ENCODE measurements around the gene MIDN. TPM values are rescaled to one million over a fixed set of nuclear protein-coding genes. Genes with fewer than 3 reads are reported as not detected.

MIDN gene
- total RNA-seq, 1 donor from 2014 or later = 193 TPM

DNA sequence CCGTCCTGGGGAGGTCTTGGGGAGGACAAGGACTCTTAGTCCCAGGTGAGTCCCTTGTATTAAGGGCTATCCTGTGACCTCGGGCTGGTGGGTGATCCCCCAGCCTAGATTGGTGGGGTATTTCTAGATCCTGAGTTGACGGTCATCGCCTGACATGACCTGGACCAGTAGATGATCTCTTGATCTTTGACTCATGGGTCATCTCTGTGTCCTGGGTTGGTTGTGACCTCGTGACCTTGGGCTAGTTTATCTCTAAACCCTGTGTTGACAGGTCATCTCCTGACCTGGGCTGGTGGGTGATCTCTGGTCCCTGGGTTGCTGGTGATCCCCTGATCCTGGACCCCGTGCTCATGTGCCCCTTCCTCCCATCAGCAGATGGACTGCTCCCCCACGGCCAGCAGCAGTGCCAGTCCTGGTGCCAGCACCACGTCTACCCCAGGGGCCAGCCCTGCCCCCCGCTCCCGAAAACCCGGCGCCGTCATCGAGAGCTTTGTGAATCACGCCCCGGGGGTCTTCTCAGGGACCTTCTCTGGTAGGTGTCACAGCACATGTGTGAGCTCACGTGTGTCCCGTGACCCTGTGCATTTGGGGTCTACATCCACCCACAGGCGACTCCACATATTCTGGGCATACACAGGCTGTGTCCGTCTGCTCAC lies 6.3 kb downstream of the MIDN start:
- H3K27ac Mint-ChIP-seq = peak overlapping the region; percentile 52
- no peaks in the 10 kb centered on the region for H3K9me3 Mint-ChIP-seq (ENCODE audit: low read depth)
- H3K4me1 Mint-ChIP-seq (ENCODE audit: low read depth) = peaks cover 21% of the 10 kb centered on the region
- H3K27me3 Mint-ChIP-seq = no peaks in the 10 kb centered on the region
- H3K4me3 Mint-ChIP-seq (ENCODE audit: low read depth) = peak overlapping the region; percentile 14
- peaks cover 19% of the 10 kb centered on the region for H3K36me3 Mint-ChIP-seq (ENCODE audit: insufficient read depth)
- TF ChIP-seq, protein P1, sequence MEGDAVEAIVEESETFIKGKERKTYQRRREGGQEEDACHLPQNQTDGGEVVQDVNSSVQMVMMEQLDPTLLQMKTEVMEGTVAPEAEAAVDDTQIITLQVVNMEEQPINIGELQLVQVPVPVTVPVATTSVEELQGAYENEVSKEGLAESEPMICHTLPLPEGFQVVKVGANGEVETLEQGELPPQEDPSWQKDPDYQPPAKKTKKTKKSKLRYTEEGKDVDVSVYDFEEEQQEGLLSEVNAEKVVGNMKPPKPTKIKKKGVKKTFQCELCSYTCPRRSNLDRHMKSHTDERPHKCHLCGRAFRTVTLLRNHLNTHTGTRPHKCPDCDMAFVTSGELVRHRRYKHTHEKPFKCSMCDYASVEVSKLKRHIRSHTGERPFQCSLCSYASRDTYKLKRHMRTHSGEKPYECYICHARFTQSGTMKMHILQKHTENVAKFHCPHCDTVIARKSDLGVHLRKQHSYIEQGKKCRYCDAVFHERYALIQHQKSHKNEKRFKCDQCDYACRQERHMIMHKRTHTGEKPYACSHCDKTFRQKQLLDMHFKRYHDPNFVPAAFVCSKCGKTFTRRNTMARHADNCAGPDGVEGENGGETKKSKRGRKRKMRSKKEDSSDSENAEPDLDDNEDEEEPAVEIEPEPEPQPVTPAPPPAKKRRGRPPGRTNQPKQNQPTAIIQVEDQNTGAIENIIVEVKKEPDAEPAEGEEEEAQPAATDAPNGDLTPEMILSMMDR (IDR thresholded peaks at IDR 0.05; ENCODE audit: unreplicated experiment) = no peak
- no peak for DNase-seq (ENCODE audit: low spot score, unreplicated experiment)

DNA sequence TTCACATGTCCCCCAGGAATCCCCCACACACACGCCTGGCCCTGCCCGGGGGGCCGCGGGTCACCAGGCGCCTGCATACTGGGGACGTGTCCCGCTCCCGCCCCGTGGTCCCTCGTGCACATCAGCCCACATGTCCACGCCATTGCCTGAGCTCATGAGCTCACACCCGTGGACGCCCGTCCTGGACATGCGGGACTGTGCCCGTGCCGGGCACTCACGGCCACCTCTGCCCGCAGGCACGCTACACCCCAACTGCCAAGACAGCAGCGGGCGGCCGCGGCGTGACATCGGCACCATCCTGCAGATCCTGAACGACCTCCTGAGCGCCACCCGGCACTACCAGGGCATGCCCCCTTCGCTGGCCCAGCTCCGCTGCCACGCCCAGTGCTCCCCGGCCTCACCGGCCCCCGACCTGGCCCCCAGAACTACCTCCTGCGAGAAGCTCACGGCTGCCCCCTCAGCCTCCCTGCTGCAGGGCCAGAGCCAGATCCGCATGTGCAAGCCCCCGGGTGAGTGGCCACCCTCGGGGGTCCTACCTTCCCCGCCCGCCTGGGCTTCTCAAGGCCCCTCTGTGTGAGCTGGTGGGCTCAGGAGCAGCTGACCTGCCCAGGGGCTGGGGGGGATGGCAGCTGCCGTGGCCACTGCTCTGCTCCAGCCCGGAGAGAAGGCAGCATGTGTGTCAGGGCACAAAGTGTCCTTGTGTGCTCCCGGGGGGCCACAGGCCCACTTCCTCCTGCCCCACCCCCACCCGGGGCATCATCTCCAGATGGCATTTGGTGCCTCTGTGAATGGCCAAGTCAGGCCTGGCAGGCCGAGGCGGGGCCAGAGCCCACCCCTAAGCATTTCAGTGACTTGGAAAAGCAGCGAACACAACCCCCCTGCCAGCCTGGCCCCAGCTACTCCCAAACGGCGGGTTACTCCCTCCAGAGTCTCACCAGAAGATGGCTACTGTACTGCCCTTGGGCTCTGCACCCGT lies 7.1 kb downstream of the MIDN start:
- no peak for DNase-seq (ENCODE audit: low spot score, unreplicated experiment)
- no peaks in the 10 kb centered on the region for H3K27me3 Mint-ChIP-seq
- H3K36me3 Mint-ChIP-seq (ENCODE audit: insufficient read depth) = peaks cover 19% of the 10 kb centered on the region
- TF ChIP-seq, protein P1 (IDR thresholded peaks at IDR 0.05; ENCODE audit: unreplicated experiment) = no peak
- H3K27ac Mint-ChIP-seq = peak overlapping the region; percentile 33
- peaks cover 23% of the 10 kb centered on the region for H3K4me1 Mint-ChIP-seq (ENCODE audit: low read depth)
- H3K9me3 Mint-ChIP-seq (ENCODE audit: low read depth) = no peaks in the 10 kb centered on the region
- no peak overlapping the region for H3K4me3 Mint-ChIP-seq (ENCODE audit: low read depth)

DNA sequence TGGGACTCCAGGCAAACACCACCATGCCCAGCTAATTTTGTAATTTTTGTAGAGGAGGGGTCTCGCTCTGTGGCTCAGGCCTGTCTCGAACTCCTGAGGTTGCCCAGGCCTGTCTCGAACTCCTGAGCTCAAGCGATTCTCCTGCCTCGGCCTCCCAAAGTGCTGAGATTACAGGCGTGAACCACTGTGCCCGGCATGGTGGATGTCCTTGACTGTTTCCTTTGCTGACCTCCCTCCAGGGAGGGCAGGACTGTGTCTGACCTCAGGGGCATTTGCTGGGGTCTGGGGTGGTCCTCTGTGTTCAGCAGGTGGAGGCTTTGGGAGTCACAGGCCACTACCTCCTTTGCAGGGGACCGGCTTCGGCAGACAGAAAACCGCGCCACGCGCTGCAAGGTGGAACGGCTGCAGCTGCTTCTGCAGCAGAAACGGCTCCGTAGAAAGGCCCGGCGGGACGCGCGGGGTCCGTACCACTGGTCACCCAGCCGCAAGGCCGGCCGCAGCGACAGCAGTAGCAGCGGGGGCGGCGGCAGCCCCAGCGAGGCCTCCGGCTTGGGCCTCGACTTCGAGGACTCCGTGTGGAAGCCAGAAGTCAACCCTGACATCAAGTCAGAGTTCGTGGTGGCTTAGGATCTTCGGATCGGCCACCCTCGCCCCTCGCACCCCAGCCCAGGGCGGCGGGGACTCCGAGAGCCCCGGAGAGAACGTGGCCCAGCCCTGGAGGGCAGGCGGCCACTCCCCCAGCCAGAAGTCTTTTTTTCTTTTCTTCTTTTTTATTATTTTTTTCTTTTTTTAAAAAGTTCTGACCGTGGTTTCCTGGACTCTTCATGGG lies 8.5 kb downstream of the MIDN start:
- no peak for DNase-seq (ENCODE audit: low spot score, unreplicated experiment)
- Mint-ChIP-seq H3K4me3 (ENCODE audit: low read depth) (peak overlapping the region; percentile 24), H3K36me3 (ENCODE audit: insufficient read depth) (peaks cover 14% of the 10 kb centered on the region), H3K27me3 (no peaks in the 10 kb centered on the region), H3K4me1 (ENCODE audit: low read depth) (peaks cover 27% of the 10 kb centered on the region), H3K9me3 (ENCODE audit: low read depth) (no peaks in the 10 kb centered on the region), H3K27ac (peak overlapping the region; percentile 29)
- TF ChIP-seq, protein P1 (IDR thresholded peaks at IDR 0.05; ENCODE audit: unreplicated experiment) = no peak

DNA sequence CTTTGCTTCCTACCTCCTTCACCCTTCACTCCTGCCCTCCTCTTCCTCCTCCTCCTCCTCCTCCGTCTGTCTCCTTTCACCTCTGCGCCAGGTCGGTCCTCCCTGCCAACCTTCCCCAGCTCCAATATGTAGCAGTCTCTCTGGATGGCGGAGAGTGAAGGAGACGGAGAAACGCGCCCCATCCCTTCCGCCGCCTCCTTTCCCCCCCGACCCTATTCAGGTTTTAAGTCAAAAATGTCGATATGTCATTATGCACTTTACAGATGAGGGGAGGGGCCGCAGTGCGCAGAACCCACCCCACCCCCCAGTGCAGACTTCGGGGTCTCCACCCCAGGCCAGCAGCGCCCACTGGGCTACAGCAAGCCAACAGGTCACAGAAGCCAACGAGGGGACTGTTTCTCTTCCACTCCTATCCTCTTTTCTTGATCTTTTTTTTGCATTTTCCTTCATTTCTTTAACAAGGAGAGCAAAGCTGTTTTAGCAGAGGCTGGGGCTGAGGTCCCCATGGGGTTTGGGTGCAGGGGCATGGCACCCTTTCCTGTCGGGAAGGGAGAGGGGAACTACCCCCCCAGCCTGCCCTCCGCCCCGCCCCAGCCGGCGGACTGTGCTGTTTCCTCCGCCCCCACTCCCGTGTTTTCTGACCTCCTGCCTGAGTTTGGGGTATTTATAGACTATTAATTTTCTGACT lies 9.2 kb downstream of the MIDN start:
- Mint-ChIP-seq H3K4me3 (ENCODE audit: low read depth) (no peak overlapping the region), H3K27me3 (no peaks in the 10 kb centered on the region), H3K36me3 (ENCODE audit: insufficient read depth) (peaks cover 14% of the 10 kb centered on the region), H3K27ac (peak overlapping the region; percentile 71), H3K9me3 (ENCODE audit: low read depth) (no peaks in the 10 kb centered on the region), H3K4me1 (ENCODE audit: low read depth) (peaks cover 32% of the 10 kb centered on the region)
- TF ChIP-seq, protein P1 (IDR thresholded peaks at IDR 0.05; ENCODE audit: unreplicated experiment) = no peak
- DNase-seq (ENCODE audit: low spot score, unreplicated experiment) = no peak

Data from progenitor cell of endocrine pancreas (in vitro differentiated cells).